Mucosa of rectum (tissue), 2 donors: ENCODE measurements around the gene ZDBF2.
"Not testable (repeated sequence)": the region's sequence is repeated elsewhere in the genome, so short reads cannot be mapped to it uniquely, and the experiment has no call there.

Experiments
- H3K27ac ChIP-seq, 2 donors: one replicate each; pipeline ENCODE4 v1.7.0; 2013; ENCODE audit warnings: inconsistent platforms in 2 of 2, low read depth in 2 of 2, low read length in 2 of 2
- H3K27me3 ChIP-seq, 2 donors: one replicate each; pipeline ENCODE4 v1.7.0; 2013; ENCODE audit warnings: low read length in 2 of 2; ENCODE audit not compliant: control insufficient read depth in 2 of 2, insufficient read depth in 2 of 2
- H3K36me3 ChIP-seq, 2 donors: one replicate each; pipeline ENCODE4 v1.7.0; 2013; ENCODE audit warnings: low read length in 2 of 2; ENCODE audit not compliant: control insufficient read depth in 2 of 2, insufficient read depth in 2 of 2
- H3K4me1 ChIP-seq, 2 donors: one replicate each; pipeline ENCODE4 v1.7.0; 2013; ENCODE audit warnings: low read length in 2 of 2, mild to moderate bottlenecking in 1 of 2; ENCODE audit not compliant: control insufficient read depth in 2 of 2, insufficient read depth in 2 of 2
- H3K4me3 ChIP-seq, 2 donors: one replicate each; pipeline ENCODE4 v1.7.0; 2013; ENCODE audit warnings: low read length in 2 of 2
- H3K9ac ChIP-seq, 2 donors: one replicate each; pipeline ENCODE4 v1.7.0; 2013; ENCODE audit warnings: low read length in 2 of 2, low read depth in 1 of 2, mild to moderate bottlenecking in 1 of 2
- H3K9me3 ChIP-seq, 2 donors: one replicate each; pipeline ENCODE4 v1.7.0; 2013; ENCODE audit warnings: low read length in 2 of 2; ENCODE audit not compliant: control insufficient read depth in 2 of 2
- donor health status: healthy.
- donor health status: Normal muscosa, but diverticular disease.

The ZDBF2 gene

DNA sequence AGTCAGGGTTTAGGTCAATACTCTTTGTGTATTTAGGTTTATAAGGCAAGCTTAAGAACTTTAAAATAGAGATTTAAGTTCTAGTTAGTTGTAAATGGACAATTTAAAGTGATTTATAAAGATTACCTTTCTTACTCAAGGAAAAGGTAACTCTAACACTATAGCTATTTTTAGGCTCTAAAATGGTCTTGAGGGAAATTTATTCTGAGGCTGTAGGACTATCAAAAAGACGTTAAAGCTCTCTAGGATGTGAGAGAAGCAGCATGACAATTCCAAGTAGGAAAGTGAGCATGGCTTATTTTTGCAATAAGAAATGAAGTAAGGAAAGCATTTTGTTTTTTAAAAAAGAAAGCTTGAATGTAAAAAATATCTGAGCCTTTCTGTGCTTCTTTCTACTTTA, 78.1 kb downstream of the ZDBF2 start:
- H3K9me3 ChIP-seq, result no peaks in the 10 kb centered on the region
- H3K4me3 ChIP-seq, result no peak overlapping the region
- no peaks in the 10 kb centered on the region for H3K36me3 ChIP-seq
- no peaks in the 10 kb centered on the region for H3K4me1 ChIP-seq
- H3K27me3 ChIP-seq, result no peaks in the 10 kb centered on the region
- no peak overlapping the region for H3K27ac ChIP-seq
- H3K9ac ChIP-seq, result no peak overlapping the region

DNA sequence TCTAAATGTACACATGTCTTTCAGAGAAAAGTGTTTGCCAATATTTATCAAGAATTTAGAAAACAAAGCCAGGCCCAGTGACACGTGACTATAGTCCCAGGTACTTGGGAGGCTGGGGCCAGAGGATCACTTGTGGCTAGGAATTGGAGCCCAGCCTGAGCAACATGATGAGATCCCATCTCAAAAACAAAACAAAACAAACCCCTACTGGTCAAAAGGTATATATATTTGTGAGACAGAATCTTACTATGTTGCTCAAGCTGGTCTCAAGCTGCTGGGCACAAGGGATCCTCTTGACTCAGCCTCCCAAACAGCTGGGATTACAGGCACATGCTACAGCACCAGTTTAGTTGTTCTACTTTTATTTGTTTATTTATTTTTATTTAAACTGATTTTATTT, 79.2 kb downstream of the ZDBF2 start:
- no peak overlapping the region for H3K4me3 ChIP-seq

DNA sequence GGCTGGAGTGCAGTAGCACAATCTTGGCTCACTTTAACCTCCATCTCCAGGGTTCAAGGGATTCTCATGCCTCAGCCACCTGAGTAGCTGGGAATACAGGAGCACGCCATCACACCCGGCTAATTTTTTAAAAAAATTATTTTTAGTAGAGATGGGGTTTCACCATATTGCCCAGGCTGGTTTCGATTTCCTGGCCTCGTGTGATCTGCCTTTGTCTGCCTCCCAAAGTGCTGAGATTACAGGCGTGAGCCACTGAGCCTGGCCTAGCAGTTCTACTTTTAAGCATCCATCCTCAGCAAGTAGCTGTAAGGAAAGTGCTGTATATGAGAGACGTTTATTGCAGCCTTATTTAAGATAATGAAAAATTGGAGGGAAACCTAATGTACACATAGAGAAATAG, 79.7 kb downstream of the ZDBF2 start:
- Histone ChIP-seq H3K27me3 (no peaks in the 10 kb centered on the region), H3K27ac (no peak overlapping the region), H3K36me3 (no peaks in the 10 kb centered on the region), H3K4me1 (no peaks in the 10 kb centered on the region), H3K9ac (no peak overlapping the region), H3K9me3 (no peaks in the 10 kb centered on the region), H3K4me3 (no peak overlapping the region)

More for the DNA sequence above, 79.2 kb downstream of the ZDBF2 start:
- Histone ChIP-seq H3K9ac (no peak overlapping the region), H3K9me3 (no peaks in the 10 kb centered on the region), H3K4me1 (no peaks in the 10 kb centered on the region), H3K36me3 (no peaks in the 10 kb centered on the region), H3K27ac (no peak overlapping the region), H3K27me3 (no peaks in the 10 kb centered on the region)

DNA sequence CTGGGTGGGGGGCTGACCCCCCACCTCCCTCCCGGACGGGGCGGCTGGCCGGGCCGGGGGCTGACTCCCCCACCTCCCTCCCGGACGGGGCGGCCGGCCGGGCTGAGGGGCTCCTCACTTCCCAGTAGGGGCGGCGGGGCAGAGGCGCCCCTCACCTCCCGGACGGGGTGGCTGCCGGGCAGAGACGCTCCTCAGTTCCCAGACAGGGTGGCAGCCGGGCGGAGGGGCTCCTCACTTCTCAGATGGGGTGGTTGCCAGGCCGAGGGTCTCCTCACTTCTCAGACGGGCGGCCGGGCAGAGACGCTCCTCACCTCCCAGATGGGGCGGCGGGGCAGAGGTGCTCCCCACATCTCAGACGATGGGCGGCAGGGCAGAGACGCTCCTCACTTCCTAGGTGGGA, 82.4 kb downstream of the ZDBF2 start:
- H3K9ac ChIP-seq, H3K9me3 ChIP-seq, H3K27ac ChIP-seq, H3K36me3 ChIP-seq, H3K4me3 ChIP-seq, H3K4me1 ChIP-seq, H3K27me3 ChIP-seq: not testable (repeated sequence)

DNA sequence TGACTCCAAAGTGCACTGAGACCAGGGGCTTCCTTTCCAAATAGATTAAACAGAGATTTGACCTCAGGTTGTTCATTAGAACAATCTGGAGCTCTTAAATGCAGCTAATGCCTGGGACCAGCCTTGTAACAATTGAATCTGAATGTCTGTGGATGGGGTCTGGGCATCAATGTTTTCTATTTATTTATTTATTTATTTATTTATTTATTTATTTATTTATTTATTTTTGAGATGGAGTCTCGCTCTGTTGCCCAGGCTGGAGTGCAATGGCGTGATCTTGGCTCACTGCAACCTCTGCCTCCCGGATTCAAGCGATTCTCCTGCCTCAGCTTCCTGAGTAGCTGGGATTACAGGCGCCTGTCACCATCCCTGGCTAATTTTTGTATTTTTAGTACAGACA, 86.4 kb downstream of the ZDBF2 start:
- H3K9me3 ChIP-seq, H3K9ac ChIP-seq, H3K36me3 ChIP-seq, H3K27me3 ChIP-seq, H3K4me1 ChIP-seq, H3K27ac ChIP-seq, H3K4me3 ChIP-seq: not testable (repeated sequence)

DNA sequence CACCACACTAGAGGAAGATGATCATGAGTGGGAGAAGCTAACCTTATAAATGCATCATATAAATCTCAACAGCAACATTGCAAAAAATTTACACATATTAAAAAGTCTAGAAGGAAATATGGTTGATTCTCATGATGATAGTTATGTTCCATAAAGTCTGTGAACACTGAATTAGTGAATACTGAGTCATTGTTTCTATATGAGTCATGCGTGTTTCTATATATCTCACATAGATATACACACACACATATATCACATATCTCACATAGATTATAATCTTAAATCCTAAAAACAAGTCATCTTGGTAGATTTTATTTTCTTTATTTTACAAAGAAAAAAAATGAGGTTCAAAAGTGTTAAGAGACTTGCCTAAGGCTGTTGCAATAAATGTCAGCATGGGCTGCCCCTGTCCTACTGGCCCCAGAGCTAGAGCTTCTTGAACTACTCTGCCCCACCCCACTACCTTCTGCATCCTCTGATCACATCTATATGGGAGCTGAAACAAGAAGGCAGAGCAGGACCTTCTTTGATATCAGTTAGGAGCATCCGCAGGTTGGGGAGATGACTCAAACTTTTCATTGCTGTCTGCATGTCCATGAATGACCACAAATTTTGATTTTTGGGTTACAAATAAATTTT, 87.1 kb downstream of the ZDBF2 start:
- no peaks in the 10 kb centered on the region for H3K4me1 ChIP-seq
- no peaks in the 10 kb centered on the region for H3K9me3 ChIP-seq
- no peaks in the 10 kb centered on the region for H3K27me3 ChIP-seq
- H3K9ac ChIP-seq, result no peak overlapping the region
- no peaks in the 10 kb centered on the region for H3K36me3 ChIP-seq
- no peak overlapping the region for H3K27ac ChIP-seq
- H3K4me3 ChIP-seq, result no peak overlapping the region
